IMR-90 (cell line): Measurements from ENCODE around the gene SVIL. TPM values are rescaled to one million over a fixed set of nuclear protein-coding genes. Genes with fewer than 3 reads are reported as not detected.

Experiments used
- ATAC-seq: fragments of 200-7000 bp; cut with Tn5 transposase; 2 replicates; pipeline ENCODE4 v1.9.1; 2020; ENCODE audit warnings: low read depth, mild to moderate bottlenecking, moderate library complexity
- BruUV-seq: library from RNA; stranded (reverse); fragments of 400-500 nt; replicated peaks from 2 replicates; lab custom pipeline; 2021; lab: Mats Ljungman, UMichigan
- CTCF ChIA-PET: fragments of 300-600 bp; formaldehyde crosslinking; extraction: SDS; loops from one replicate; lab custom pipeline; 2021; ENCODE audit warnings: antibody characterized with exemption; lab: Yijun Ruan, JAX
- POLR2A ChIA-PET: fragments of 300-600 bp; sonication (Branson Sonifier 250); formaldehyde crosslinking; loops from one replicate; lab custom pipeline; 2022; ENCODE audit warnings: antibody characterized with exemption; ENCODE audit not compliant: unreplicated experiment; lab: Charles Lee
- DNase-seq: peaks from one replicate; pipeline ENCODE4 v3.0.0; 2013
- H2AFZ ChIP-seq: replicated peaks from 2 replicates; pipeline ENCODE3; 2013; ENCODE audit warnings: low read length, mild to moderate bottlenecking; ENCODE audit not compliant: poor library complexity
- H2AK5ac ChIP-seq: 2 replicates; pipeline ENCODE4 v1.6.1; 2013; ENCODE audit warnings: low read depth, low read length, inconsistent platforms
- H2AK9ac ChIP-seq: replicated peaks from 2 replicates; pipeline ENCODE3; 2013; ENCODE audit warnings: mild to moderate bottlenecking, low read depth, low read length, moderate library complexity; ENCODE audit not compliant: poor library complexity
- H2BK120ac ChIP-seq: 2 replicates; pipeline ENCODE4 v1.6.1; 2013; ENCODE audit warnings: low read depth, low read length, inconsistent platforms
- H2BK15ac ChIP-seq: 3 replicates; pipeline ENCODE4 v1.6.1; 2013; ENCODE audit warnings: low read depth, low read length, inconsistent platforms
- H2BK20ac ChIP-seq: 2 replicates; pipeline ENCODE4 v1.6.1; 2013; ENCODE audit warnings: low read depth, mild to moderate bottlenecking, inconsistent platforms, low read length, moderate library complexity
- H2BK5ac ChIP-seq: 2 replicates; pipeline ENCODE4 v1.6.1; 2013; ENCODE audit warnings: mild to moderate bottlenecking, low read depth, low read length, inconsistent platforms; ENCODE audit not compliant: poor library complexity, severe bottlenecking
- H3K14ac ChIP-seq: replicated peaks from 2 replicates; pipeline ENCODE4 v1.6.1; 2013; ENCODE audit warnings: low read depth, low read length, inconsistent platforms
- H3K18ac ChIP-seq: 2 replicates; pipeline ENCODE4 v1.6.1; 2013; ENCODE audit warnings: low read depth, low read length, control low read depth
- H3K23ac ChIP-seq: 2 replicates; pipeline ENCODE4 v1.6.1; 2013; ENCODE audit warnings: low read depth, low read length, inconsistent platforms
- H3K27ac ChIP-seq: 2 replicates; pipeline ENCODE4 v1.5.1; 2013; ENCODE audit warnings: mild to moderate bottlenecking, control low read depth, low read length; ENCODE audit not compliant: insufficient read depth
- H3K27me3 ChIP-seq: 2 replicates; pipeline ENCODE4 v1.6.1; 2013; ENCODE audit warnings: low read length; ENCODE audit not compliant: control insufficient read depth, insufficient read depth
- H3K36me3 ChIP-seq: 2 replicates; pipeline ENCODE4 v1.6.1; 2013; ENCODE audit warnings: low read length, mixed read lengths; ENCODE audit not compliant: control insufficient read depth, insufficient read depth
- H3K4ac ChIP-seq: 2 replicates; pipeline ENCODE4 v1.6.1; 2013; ENCODE audit warnings: low read depth, low read length, inconsistent platforms
- H3K4me1 ChIP-seq: 2 replicates; pipeline ENCODE4 v1.6.1; 2013; ENCODE audit warnings: low read length, mixed read lengths; ENCODE audit not compliant: control insufficient read depth, insufficient read depth
- H3K4me2 ChIP-seq: 2 replicates; pipeline ENCODE4 v1.6.1; 2013; ENCODE audit warnings: low read depth, mild to moderate bottlenecking, control low read depth, low read length, moderate library complexity
- H3K4me3 ChIP-seq: 2 replicates; pipeline ENCODE4 v1.5.1; 2013; ENCODE audit warnings: low read depth, mild to moderate bottlenecking, control low read depth, low read length, moderate library complexity; ENCODE audit not compliant: insufficient read depth
- H3K56ac ChIP-seq: 2 replicates; pipeline ENCODE4 v1.6.1; 2013; ENCODE audit warnings: low read length, inconsistent platforms; ENCODE audit not compliant: insufficient read depth; ENCODE audit errors: extremely low read depth
- H3K79me1 ChIP-seq, 2 experiments: 2 replicates each; pipeline ENCODE4 v1.6.1; 2013; ENCODE audit warnings: low read length in 2 of 2, inconsistent platforms in 1 of 2, low read depth in 1 of 2
- H3K9ac ChIP-seq: 2 replicates; pipeline ENCODE4 v1.6.1; 2013; ENCODE audit warnings: low read depth, low read length, control low read depth
- H3K9me1 ChIP-seq: 2 replicates; pipeline ENCODE4 v1.6.1; 2013; ENCODE audit warnings: low read length, inconsistent platforms; ENCODE audit not compliant: insufficient read depth
- H3K9me3 ChIP-seq: 2 replicates; pipeline ENCODE4 v1.6.1; 2013; ENCODE audit warnings: low read length; ENCODE audit not compliant: control insufficient read depth, insufficient read depth
- H4K20me1 ChIP-seq: 2 replicates; pipeline ENCODE4 v1.6.1; 2013; ENCODE audit warnings: low read length, inconsistent platforms; ENCODE audit not compliant: insufficient read depth
- H4K5ac ChIP-seq: 2 replicates; pipeline ENCODE4 v1.6.1; 2013; ENCODE audit warnings: mild to moderate bottlenecking, low read depth, low read length, control low read depth
- H4K8ac ChIP-seq, 2 experiments: 2 replicates each; pipeline ENCODE4 v1.6.1; 2013; ENCODE audit warnings: low read depth in 2 of 2, low read length in 2 of 2, control low read depth in 1 of 2, inconsistent platforms in 1 of 2
- H4K91ac ChIP-seq: 2 replicates; pipeline ENCODE4 v1.6.1; 2013; ENCODE audit warnings: low read depth, low read length, inconsistent platforms; ENCODE audit not compliant: insufficient read depth
- BHLHE40 ChIP-seq: fragments of 150-350 bp; IDR thresholded peaks from 2 replicates; pipeline ENCODE4 v1.6.1; 2016; ENCODE audit warnings: mild to moderate bottlenecking, low read depth, low read length
- CHD1 ChIP-seq: IDR thresholded peaks from 2 replicates; pipeline ENCODE4 v1.6.1; 2012; ENCODE audit warnings: low read depth, low read length, improper control_type of control experiment
- CTCF ChIP-seq: conservative IDR thresholded peaks from 2 replicates; pipeline ENCODE4 v1.5.1; 2012; ENCODE audit warnings: mild to moderate bottlenecking, low read depth, low read length, improper control_type of control experiment
- FOS ChIP-seq: fragments of 150-350 bp; IDR thresholded peaks from 2 replicates; pipeline ENCODE4 v1.6.1; 2016; ENCODE audit warnings: low read depth, low read length
- MAFK ChIP-seq: IDR thresholded peaks from 2 replicates; pipeline ENCODE4 v1.6.1; 2012; ENCODE audit warnings: low read depth, low read length, improper control_type of control experiment
- RCOR1 ChIP-seq: IDR thresholded peaks from 2 replicates; pipeline ENCODE4 v1.6.1; 2012; ENCODE audit warnings: mild to moderate bottlenecking, low read length, improper control_type of control experiment; ENCODE audit not compliant: insufficient replicate concordance
- SMC3 ChIP-seq: fragments of 150-350 bp; IDR thresholded peaks from 2 replicates; pipeline ENCODE4 v1.6.1; 2016; ENCODE audit warnings: low read depth, mild to moderate bottlenecking, antibody characterized with exemption, low read length, moderate library complexity
- WGBS, 2 experiments: methylation state at CpG; one replicate each; pipeline versions ENCODE4 v1.1.5 to v1.1.7; 2013; ENCODE audit warnings: missing lambda C conversion rate in 2 of 2; ENCODE audit not compliant: insufficient read length in 1 of 2; ENCODE audit errors: extremely low coverage in 2 of 2; 5-methylcytosine and 5-hydroxymethylcytosine counted together
- dilution Hi-C: fragments of 300-500 bp; cut with HindIII; formaldehyde crosslinking; loops from one replicate; pipeline ENCODE4 v1.14.3; 2018; ENCODE audit warnings: low sequenced_read_pairs; ENCODE audit not compliant: unreplicated experiment
- in situ Hi-C: fragments of 300-500 bp; cut with MboI; formaldehyde crosslinking; loops from 3 replicates; pipeline ENCODE4 v1.14.3; 2019; ENCODE audit warnings: low sequenced_read_pairs, inconsistent platforms, mixed read lengths
- intact Hi-C: fragments of 100-400 bp; cut with micrococcal nuclease; formaldehyde crosslinking; loops from 2 replicates; pipeline ENCODE4 v1.10.0; 2022
- polyA plus RNA-seq, 3 experiments: library from polyadenylated mRNA; depleted of rRNA; stranded (reverse); fragments of >200 nt; gene quantifications; 2 replicates each; pipeline ENCODE4 v1.2.3, GENCODE V29; 2012; ENCODE audit warnings: low replicate concordance in 1 of 3
- total RNA-seq: library from RNA; depleted of rRNA; stranded (reverse); fragments of >200 nt; gene quantifications from 2 replicates; pipeline ENCODE4 v1.2.3, GENCODE V29; 2012

SVIL gene
- total and polyA plus RNA-seq, 2 of the 4 experiments (the other 2 are of a cell fraction), result 11.5 to 11.6 TPM

- Histone ChIP-seq H3K14ac (no peak overlapping the region), H3K36me3 (peaks cover 25% of the 10 kb centered on the region), H2BK120ac (no peak overlapping the region), H3K9me1 (peaks cover 14% of the 10 kb centered on the region; the same call in 1 of the 2 replicates), H4K8ac (no peak overlapping the region), H4K20me1 (peaks cover 40% of the 10 kb centered on the region), H3K18ac (no peak overlapping the region), H3K9me3 (no peaks in the 10 kb centered on the region), H3K4ac (no peak overlapping the region), H2BK20ac (no peak overlapping the region), H3K9ac (no peak overlapping the region), H4K91ac (no peak overlapping the region), H3K4me3 (no peak overlapping the region), H2AK5ac (no peak overlapping the region), H2AFZ (no peak overlapping the region), H3K79me1 (peaks cover 16 to 64% of the 10 kb centered on the region in 2 experiments), H3K4me2 (no peak overlapping the region), H3K27ac (no peak overlapping the region), H2BK5ac (no peak overlapping the region), H3K56ac (no peak overlapping the region), H3K23ac (no peak overlapping the region), H2AK9ac (no peak overlapping the region), H3K27me3 (no peaks in the 10 kb centered on the region), H4K5ac (no peak overlapping the region), H3K4me1 (no peaks in the 10 kb centered on the region), H2BK15ac (no peak overlapping the region)
- no peak for ATAC-seq
- no peak for DNase-seq
- intact Hi-C loops, result no loop called here
- no peak for TF ChIP-seq SMC3
- no peak for TF ChIP-seq CTCF
- no peak for TF ChIP-seq MAFK
- TF ChIP-seq FOS, result no peak
- TF ChIP-seq RCOR1, result no peak
- TF ChIP-seq BHLHE40, result no peak
- no peak for TF ChIP-seq CHD1
- dilution Hi-C loops, result no loop called here
- ChIA-PET POLR2A (no interaction called here), CTCF (no interaction called here)
- in situ Hi-C loops, result no loop called here
- no TSS peak for BruUV-seq
- no CpG with 5 or more reads among the region's 3 CpGs for WGBS, 2 experiments
These were observed 210.8 kb downstream of the SVIL start for GRCh38 chr10:29424017-29424416.
